ENCODE data around the gene KCNG3.

KCNG3 gene

DNA sequence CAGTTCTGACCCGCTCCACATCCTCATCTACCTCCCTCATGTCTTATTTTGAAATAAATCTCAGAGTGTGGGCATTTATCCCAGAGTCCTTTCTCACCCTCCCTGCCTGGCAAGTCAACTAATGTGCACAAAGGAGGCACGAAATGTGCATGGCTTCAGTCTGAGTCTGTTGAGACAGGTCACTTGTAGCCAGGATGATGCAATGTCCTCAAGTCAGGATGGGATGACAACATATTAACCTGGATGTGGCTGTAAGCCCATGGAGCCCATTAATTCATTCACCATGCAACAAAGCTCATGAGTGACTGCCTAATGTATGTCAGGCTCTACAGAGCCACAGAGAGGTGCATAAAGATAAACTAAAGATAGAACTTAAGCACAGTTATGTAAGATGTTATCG, 34.5 kb downstream of the KCNG3 start:
- TF ChIP-seq, protein P1, sequence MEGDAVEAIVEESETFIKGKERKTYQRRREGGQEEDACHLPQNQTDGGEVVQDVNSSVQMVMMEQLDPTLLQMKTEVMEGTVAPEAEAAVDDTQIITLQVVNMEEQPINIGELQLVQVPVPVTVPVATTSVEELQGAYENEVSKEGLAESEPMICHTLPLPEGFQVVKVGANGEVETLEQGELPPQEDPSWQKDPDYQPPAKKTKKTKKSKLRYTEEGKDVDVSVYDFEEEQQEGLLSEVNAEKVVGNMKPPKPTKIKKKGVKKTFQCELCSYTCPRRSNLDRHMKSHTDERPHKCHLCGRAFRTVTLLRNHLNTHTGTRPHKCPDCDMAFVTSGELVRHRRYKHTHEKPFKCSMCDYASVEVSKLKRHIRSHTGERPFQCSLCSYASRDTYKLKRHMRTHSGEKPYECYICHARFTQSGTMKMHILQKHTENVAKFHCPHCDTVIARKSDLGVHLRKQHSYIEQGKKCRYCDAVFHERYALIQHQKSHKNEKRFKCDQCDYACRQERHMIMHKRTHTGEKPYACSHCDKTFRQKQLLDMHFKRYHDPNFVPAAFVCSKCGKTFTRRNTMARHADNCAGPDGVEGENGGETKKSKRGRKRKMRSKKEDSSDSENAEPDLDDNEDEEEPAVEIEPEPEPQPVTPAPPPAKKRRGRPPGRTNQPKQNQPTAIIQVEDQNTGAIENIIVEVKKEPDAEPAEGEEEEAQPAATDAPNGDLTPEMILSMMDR (conservative IDR thresholded peaks at IDR 0.05; ENCODE audit: low read depth, low read length) = no peak
- no peak overlapping the region for H3K4me3 ChIP-seq (ENCODE audit: low read depth, low read length)

GRCh38 chr2:42458396-42458795, 35.4 kb downstream of the KCNG3 start:
- TF ChIP-seq, protein P1 (conservative IDR thresholded peaks at IDR 0.05; ENCODE audit: low read depth, low read length) = no peak
- DNase-seq (ENCODE audit: low read depth) = no peak
- H3K4me3 ChIP-seq (ENCODE audit: low read depth, low read length) = no peak overlapping the region

More for the DNA sequence above, 34.5 kb downstream of the KCNG3 start:
- no peak for DNase-seq (ENCODE audit: low read depth)

DNA sequence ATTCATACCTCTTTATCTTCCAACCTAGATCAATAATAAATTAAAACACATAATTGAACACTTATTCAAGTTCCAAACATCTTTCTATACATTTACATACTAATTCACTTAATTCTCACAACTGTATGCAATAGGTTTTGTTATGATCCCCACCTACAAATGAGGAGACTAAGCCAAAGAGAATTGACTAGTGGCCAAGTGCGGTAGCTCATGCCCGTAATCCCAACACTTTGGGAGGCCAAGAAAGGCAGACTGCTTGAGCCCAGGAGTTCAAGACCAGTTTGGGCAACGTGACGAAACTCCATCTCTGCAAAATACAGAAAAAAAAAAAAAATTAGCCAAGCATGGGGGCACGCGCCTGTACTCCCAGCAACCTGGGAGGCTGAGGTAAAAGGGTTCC, 36.8 kb downstream of the KCNG3 start:
- TF ChIP-seq, protein P1 (conservative IDR thresholded peaks at IDR 0.05; ENCODE audit: low read depth, low read length) = peak; percentile 33
- no peak overlapping the region for H3K4me3 ChIP-seq (ENCODE audit: low read depth, low read length)
- DNase-seq (ENCODE audit: low read depth) = no peak

GRCh38 chr2:42456126-42456839, 37.5 kb downstream of the KCNG3 start:
- TF ChIP-seq, protein P1 (conservative IDR thresholded peaks at IDR 0.05; ENCODE audit: low read depth, low read length) = no peak
- H3K4me3 ChIP-seq (ENCODE audit: low read depth, low read length) = no peak overlapping the region
- no peak for DNase-seq (ENCODE audit: low read depth)

GRCh38 chr2:42452545-42452944, 41.2 kb downstream of the KCNG3 start:
- TF ChIP-seq, protein P1 (conservative IDR thresholded peaks at IDR 0.05; ENCODE audit: low read depth, low read length) = no peak
- H3K4me3 ChIP-seq (ENCODE audit: low read depth, low read length) = no peak overlapping the region
- no peak for DNase-seq (ENCODE audit: low read depth)

DNA sequence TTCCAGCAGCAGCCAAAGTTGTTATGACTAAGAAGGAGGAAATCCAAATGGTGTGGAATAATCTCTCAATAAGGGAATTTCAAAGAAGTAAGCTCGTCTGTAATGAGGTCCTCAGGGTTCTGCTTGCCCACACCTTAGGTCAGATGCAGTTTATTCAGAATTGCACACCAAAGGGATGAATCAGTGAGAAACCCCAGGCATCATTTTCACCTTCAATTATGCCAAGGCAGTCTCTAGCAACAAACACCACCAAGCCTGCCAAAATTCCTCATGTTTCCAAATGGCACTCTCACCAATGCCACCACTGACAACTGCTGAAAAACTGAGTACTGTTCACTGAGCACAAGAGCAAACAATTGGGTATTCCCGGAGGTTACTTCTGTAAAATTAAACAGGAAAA, 43.6 kb downstream of the KCNG3 start:
- no peak overlapping the region for H3K4me3 ChIP-seq (ENCODE audit: low read depth, low read length)
- TF ChIP-seq, protein P1 (conservative IDR thresholded peaks at IDR 0.05; ENCODE audit: low read depth, low read length) = no peak

More for the DNA sequence above, 43.6 kb downstream of the KCNG3 start:
- DNase-seq (ENCODE audit: low read depth) = no peak

Data from choroid plexus epithelial cell (primary cell).